Thyroid gland (tissue), 4 donors: Measurements from ENCODE around the gene OSCAR.

Experiments used
- POLR2A ChIP-seq, 2 donors: fragments of 450-650 bp; IDR thresholded peaks; one replicate each; pipeline ENCODE4 v1.6.1; 2017; ENCODE audit warnings: antibody characterized with exemption in 2 of 2, mild to moderate bottlenecking in 2 of 2, moderate library complexity in 1 of 2
- TF ChIP-seq, protein P1 (sequence below), 6 experiments: fragments of 200-600 bp in 3 of 6; fragments of 450-650 bp in 3 of 6; sonication (generic) in 3 of 6; IDR thresholded peaks; one replicate each; pipeline ENCODE4 v1.5.1; 2016 to 2019; ENCODE audit warnings: antibody characterized with exemption in 6 of 6, mild to moderate bottlenecking in 2 of 6, inconsistent platforms in 1 of 6, moderate library complexity in 1 of 6

DNA sequence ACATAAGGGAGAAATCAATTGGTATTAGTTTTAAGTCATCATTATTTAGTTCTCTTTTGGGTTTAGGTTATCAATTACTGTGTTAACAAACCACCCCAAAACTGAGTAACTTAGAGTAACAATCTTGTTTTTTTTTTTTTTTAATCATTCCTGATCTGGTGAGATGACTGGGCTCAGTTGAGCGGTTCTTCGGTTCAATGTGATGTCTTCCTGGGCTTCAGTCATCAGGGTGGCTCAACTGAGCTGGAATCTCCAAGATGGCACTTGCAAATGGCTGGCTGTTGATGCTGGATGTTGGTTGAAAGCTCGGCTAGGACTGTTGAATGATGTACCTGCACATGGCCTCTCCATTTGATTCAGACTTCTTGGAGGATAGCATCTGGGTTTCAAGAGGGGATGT is 16.2 kb downstream of the OSCAR start:
- no peak for TF ChIP-seq POLR2A (IDR thresholded peaks at IDR 0.05)
- TF ChIP-seq, protein P1, sequence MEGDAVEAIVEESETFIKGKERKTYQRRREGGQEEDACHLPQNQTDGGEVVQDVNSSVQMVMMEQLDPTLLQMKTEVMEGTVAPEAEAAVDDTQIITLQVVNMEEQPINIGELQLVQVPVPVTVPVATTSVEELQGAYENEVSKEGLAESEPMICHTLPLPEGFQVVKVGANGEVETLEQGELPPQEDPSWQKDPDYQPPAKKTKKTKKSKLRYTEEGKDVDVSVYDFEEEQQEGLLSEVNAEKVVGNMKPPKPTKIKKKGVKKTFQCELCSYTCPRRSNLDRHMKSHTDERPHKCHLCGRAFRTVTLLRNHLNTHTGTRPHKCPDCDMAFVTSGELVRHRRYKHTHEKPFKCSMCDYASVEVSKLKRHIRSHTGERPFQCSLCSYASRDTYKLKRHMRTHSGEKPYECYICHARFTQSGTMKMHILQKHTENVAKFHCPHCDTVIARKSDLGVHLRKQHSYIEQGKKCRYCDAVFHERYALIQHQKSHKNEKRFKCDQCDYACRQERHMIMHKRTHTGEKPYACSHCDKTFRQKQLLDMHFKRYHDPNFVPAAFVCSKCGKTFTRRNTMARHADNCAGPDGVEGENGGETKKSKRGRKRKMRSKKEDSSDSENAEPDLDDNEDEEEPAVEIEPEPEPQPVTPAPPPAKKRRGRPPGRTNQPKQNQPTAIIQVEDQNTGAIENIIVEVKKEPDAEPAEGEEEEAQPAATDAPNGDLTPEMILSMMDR (IDR thresholded peaks at IDR 0.05), result no peak
